ENCODE results near the gene CELF3.

DNA sequence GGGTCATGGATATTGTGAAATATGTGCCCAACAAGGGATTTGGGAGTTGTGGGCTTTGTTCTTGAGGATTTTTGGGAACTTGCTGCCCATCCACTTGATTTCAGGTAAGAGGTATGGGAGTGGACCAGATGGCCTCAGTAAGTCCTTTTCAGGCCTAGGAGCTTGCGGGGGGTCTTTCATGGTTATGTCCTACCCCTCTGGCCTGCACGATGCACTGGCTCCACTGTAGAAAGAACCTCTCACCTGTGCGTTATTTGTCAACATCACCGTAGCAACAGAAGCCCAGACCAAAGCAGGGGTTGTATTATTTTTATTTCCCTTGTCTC, 13.3 kb upstream of the CELF3 start:
- no peak for TF ChIP-seq POLR2AphosphoS5 (IDR thresholded peaks at IDR 0.05; ENCODE audit: low read depth, low read length)
- no peak for TF ChIP-seq TAF1 (IDR thresholded peaks at IDR 0.05; ENCODE audit: borderline replicate concordance, insufficient read depth, low read length)

Measured in PFSK-1 (cell line).